SK-N-SH (cell line): ENCODE data around the gene CCDC78. TPM values are rescaled to one million over a fixed set of nuclear protein-coding genes. Genes with fewer than 3 reads are reported as not detected.
A peak's percentile ranks its signal among the peaks of the same experiment; 100 is the strongest.

Experiments used
- CTCF ChIA-PET: fragments of 300-600, 350-600 bp; formaldehyde crosslinking; extraction: SDS; loops from one replicate; lab custom pipeline; 2021; lab: Yijun Ruan, JAX
- POLR2A ChIA-PET: fragments of 350-600 bp; sonication (Branson Sonifier 250); formaldehyde crosslinking; extraction: SDS; loops from one replicate; lab custom pipeline; 2020; ENCODE audit warnings: antibody characterized with exemption, inconsistent platforms; lab: Yijun Ruan, JAX
- DNase-seq: peaks from one replicate; pipeline ENCODE4 v3.0.0; 2012
- H2AFZ ChIP-seq: fragments of 200-600 bp; sonication (generic); 2 replicates; pipeline ENCODE4 v1.8.1; 2016; ENCODE audit warnings: antibody characterized with exemption, mild to moderate bottlenecking, low read depth
- H3F3A ChIP-seq: fragments of 200-600 bp; sonication (generic); replicated peaks from 2 replicates; pipeline ENCODE3; 2016; ENCODE audit warnings: antibody characterized with exemption, mild to moderate bottlenecking; ENCODE audit not compliant: insufficient read depth
- H3K27ac ChIP-seq, 2 experiments: fragments of 200-500 bp in 1 of 2; fragments of 200-600 bp in 1 of 2; sonication (Bioruptor generic) in 1 of 2; sonication (generic), shearing (Covaris generic) in 1 of 2; 2 replicates each; pipeline versions ENCODE4 v1.5.1 to v1.6.1; 2014 to 2016; ENCODE audit warnings: low read depth in 2 of 2, inconsistent platforms in 1 of 2, low read length in 1 of 2, mild to moderate bottlenecking in 1 of 2, mixed read lengths in 1 of 2
- H3K27me3 ChIP-seq: fragments of 200-600 bp; sonication (generic), shearing (Covaris generic); 2 replicates; pipeline ENCODE4 v1.6.1; 2016; ENCODE audit warnings: mixed run types; ENCODE audit not compliant: insufficient read depth
- H3K36me3 ChIP-seq, 2 experiments: fragments of 200-500 bp in 1 of 2; fragments of 200-600 bp in 1 of 2; sonication (Bioruptor generic) in 1 of 2; sonication (generic) in 1 of 2; replicated peaks in 1 of 2; 2 replicates each; pipeline versions ENCODE3 to v1.5.1; 2014 to 2016; ENCODE audit warnings: low read length in 1 of 2, mild to moderate bottlenecking in 1 of 2; ENCODE audit not compliant: insufficient read depth in 2 of 2, control insufficient read depth in 1 of 2
- H3K4me1 ChIP-seq, 2 experiments: fragments of 200-500 bp in 1 of 2; fragments of 200-600 bp in 1 of 2; sonication (Bioruptor generic) in 1 of 2; sonication (generic), shearing (Covaris generic) in 1 of 2; 2 replicates each; pipeline versions ENCODE4 v1.5.1 to v1.6.1; 2014 to 2016; ENCODE audit warnings: low read depth in 1 of 2, low read length in 1 of 2, mixed run types in 1 of 2; ENCODE audit not compliant: insufficient read depth in 2 of 2, control insufficient read depth in 1 of 2
- H3K4me2 ChIP-seq: fragments of 200-600 bp; sonication (generic), shearing (Covaris generic); 2 replicates; pipeline ENCODE4 v1.6.1; 2017; ENCODE audit warnings: mixed run types
- H3K4me3 ChIP-seq, 2 experiments: fragments of 200-500 bp in 1 of 2; fragments of 200-600 bp in 1 of 2; sonication (Bioruptor generic) in 1 of 2; sonication (generic), shearing (Covaris generic) in 1 of 2; 2 replicates each; pipeline versions ENCODE4 v1.5.1 to v1.8.1; 2014 to 2016; ENCODE audit warnings: low read depth in 2 of 2, inconsistent platforms in 1 of 2, low read length in 1 of 2, mild to moderate bottlenecking in 1 of 2, mixed read lengths in 1 of 2, moderate library complexity in 1 of 2
- H3K79me2 ChIP-seq: fragments of 200-600 bp; sonication (generic); 2 replicates; pipeline ENCODE4 v1.8.1; 2017; ENCODE audit warnings: mild to moderate bottlenecking; ENCODE audit not compliant: insufficient read depth
- H3K9ac ChIP-seq: fragments of 200-600 bp; sonication (generic); 2 replicates; pipeline ENCODE4 v1.6.1; 2017; ENCODE audit warnings: mixed run types
- H3K9me2 ChIP-seq: fragments of 200-600 bp; sonication (generic); 2 replicates; pipeline ENCODE4 v1.6.1; 2017; ENCODE audit warnings: mixed run types
- H3K9me3 ChIP-seq: fragments of 200-600 bp; sonication (generic); 2 replicates; pipeline ENCODE4 v1.6.1; 2017; ENCODE audit warnings: mixed run types, mild to moderate bottlenecking, moderate library complexity
- H4K20me1 ChIP-seq: fragments of 200-600 bp; sonication (generic); 2 replicates; pipeline ENCODE4 v1.6.1; 2017; ENCODE audit warnings: mild to moderate bottlenecking, mixed run types; ENCODE audit not compliant: insufficient read depth
- FOXJ3 ChIP-seq: sonication (generic); formaldehyde crosslinking; IDR thresholded peaks from 2 replicates; pipeline ENCODE4 v1.5.1; 2020; ENCODE audit warnings: mild to moderate bottlenecking, missing genetic modification reagents
- FOXM1 ChIP-seq: IDR thresholded peaks from 2 replicates; pipeline ENCODE4 v1.4.0; 2012; ENCODE audit warnings: low read depth, mild to moderate bottlenecking
- JUND ChIP-seq: IDR thresholded peaks from 2 replicates; pipeline ENCODE4 v1.4.0; 2012
- RCOR1 ChIP-seq: fragments of 150-350 bp; IDR thresholded peaks from 2 replicates; pipeline ENCODE4 v1.6.1; 2017; ENCODE audit warnings: antibody characterized with exemption, low read length
- RFX5 ChIP-seq: IDR thresholded peaks from 2 replicates; pipeline ENCODE4 v1.6.1; 2012; ENCODE audit warnings: mild to moderate bottlenecking, improper control_type of control experiment, low read length
- RXRA ChIP-seq: IDR thresholded peaks from 2 replicates; pipeline ENCODE4 v1.4.0; 2012; ENCODE audit warnings: low read depth, mild to moderate bottlenecking, borderline replicate concordance
- ZBTB33 ChIP-seq: IDR thresholded peaks from 2 replicates; pipeline ENCODE4 v1.4.0; 2012; ENCODE audit warnings: low read depth, borderline replicate concordance
- WGBS: methylation state at CpG from one replicate; pipeline ENCODE4 v1.1.6; 2017; ENCODE audit warnings: low lambda C conversion rate; 5-methylcytosine and 5-hydroxymethylcytosine counted together
- polyA plus RNA-seq, 3 experiments: library from polyadenylated mRNA; depleted of rRNA; stranded (reverse); fragments of >200 nt; gene quantifications; 2 replicates each; pipeline ENCODE4 v1.2.3, GENCODE V29; 2012
- TF ChIP-seq, protein P1 (sequence below): IDR thresholded peaks from 2 replicates; pipeline ENCODE4 v1.4.0; 2012; ENCODE audit warnings: low read depth

CCDC78 gene
- polyA plus RNA-seq, 1 of the 3 experiments (the other 2 are of a cell fraction), result 15.4 TPM

DNA sequence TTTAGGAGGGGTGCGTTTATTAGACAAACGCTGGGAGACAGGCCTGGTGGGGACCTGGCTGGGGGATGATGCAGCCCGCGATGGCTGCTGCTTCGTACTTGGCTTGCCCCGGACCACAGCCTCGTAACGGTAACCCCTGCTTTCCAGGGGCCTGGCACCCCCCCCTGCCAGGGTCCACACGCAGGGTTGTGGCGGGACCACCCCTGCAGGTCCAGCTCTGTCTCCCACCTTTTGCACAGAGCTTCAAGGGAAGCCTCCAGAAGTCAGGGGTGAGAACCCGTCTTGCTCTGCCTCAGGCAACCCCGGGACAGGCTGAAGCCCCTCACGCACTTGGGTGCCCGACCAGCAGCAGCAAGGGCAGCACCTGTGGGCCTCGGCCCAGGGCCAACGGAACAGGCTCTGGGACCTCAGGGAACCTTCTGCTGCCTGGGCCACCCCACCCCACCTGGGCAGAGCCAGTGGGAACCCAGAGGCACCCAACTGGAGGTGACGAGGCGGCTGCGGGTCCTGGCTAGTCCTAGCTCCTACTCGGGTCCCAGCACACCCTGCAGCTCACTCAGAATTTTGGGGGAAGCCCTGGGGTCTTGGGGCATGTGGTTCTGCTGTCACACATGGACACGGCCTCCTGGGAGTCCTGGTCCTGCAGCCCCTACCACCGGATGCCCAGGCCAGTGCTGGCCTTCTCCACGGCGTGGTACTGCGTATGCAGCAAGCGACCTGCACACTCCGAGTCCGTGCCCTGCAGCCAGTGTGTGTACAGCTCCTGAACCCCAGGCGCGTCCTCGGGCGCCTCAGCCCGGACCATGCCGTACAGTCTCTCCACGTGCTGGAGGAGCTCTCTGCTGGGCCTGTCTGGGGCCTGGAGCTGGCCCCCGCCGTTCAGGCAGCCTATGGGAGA is 3.8 kb upstream of the CCDC78 start:
- DNase-seq, result no peak
- POLR2A ChIA-PET, result interaction anchor here (1.0 to 3.0 kb wide), 4 partner anchors 8 to 18 kb away, joined by 3 to 16 read pairs (median 3); no protein-coding TSS in a partner anchor
- H3K79me2 ChIP-seq, result no peaks in the 10 kb centered on the region
- no peak overlapping the region for H3K27ac ChIP-seq
- no peaks in the 10 kb centered on the region for H3K27me3 ChIP-seq
- no peak overlapping the region for H3K9ac ChIP-seq
- no peaks in the 10 kb centered on the region for H3K9me2 ChIP-seq
- H3F3A ChIP-seq, result peaks cover 13% of the 10 kb centered on the region
- no peak overlapping the region for H3K4me3 ChIP-seq
- peaks cover 0 to 14% of the 10 kb centered on the region in 2 experiments; a peak in 1 of 4 replicates for H3K4me1 ChIP-seq
- TF ChIP-seq RCOR1, result no peak
- no peak for TF ChIP-seq FOXM1
- no peak for TF ChIP-seq ZBTB33
- no peak for TF ChIP-seq FOXJ3 (CRISPR knock-in tag)
- TF ChIP-seq, all 33 proteins: peak for 0
- H3K36me3 ChIP-seq, result peaks cover 0 to 18% of the 10 kb centered on the region in 2 experiments
- no peak overlapping the region for H3K4me2 ChIP-seq
- no peak overlapping the region for H2AFZ ChIP-seq
- CTCF ChIA-PET, result interaction anchor here (5.2 to 20.3 kb wide), 2 partner anchors 10 to 17 kb away, joined by 33 to 358 read pairs; partner anchors contain the start of genes ANTKMT, CIAO3, FBXL16 and METRN
- 90% methylated on average over 7 of the region's 37 CpGs for WGBS
- H4K20me1 ChIP-seq, result 0 out of 2 replicates have a peak, but pooled peaks cover 2% of the 10 kb centered on the region
- H3K9me3 ChIP-seq, result no peaks in the 10 kb centered on the region

- Histone ChIP-seq H3K4me1 (peaks cover 0 to 14% of the 10 kb centered on the region in 2 experiments; a peak in 1 of 4 replicates), H3K27me3 (no peaks in the 10 kb centered on the region), H3F3A (peaks cover 21% of the 10 kb centered on the region), H4K20me1 (0 out of 2 replicates have a peak, but pooled peaks cover 2% of the 10 kb centered on the region), H3K9me2 (no peaks in the 10 kb centered on the region), H3K9ac (no peak overlapping the region), H2AFZ (no peak overlapping the region), H3K9me3 (no peaks in the 10 kb centered on the region)
- WGBS, result 82% methylated on average over 33 of the region's 55 CpGs
- DNase-seq, result peak; percentile 66
- CTCF ChIA-PET, result interaction anchor here (1.2 to 20.3 kb wide), 3 partner anchors 11 to 57 kb away, joined by 3 to 358 read pairs (median 33); partner anchors contain the start of genes ANTKMT, CIAO3, FBXL16 and METRN
- TF ChIP-seq RXRA (no peak), RFX5 (no peak), ZBTB33 (0 out of 2 replicates have a peak, but pooled peaks have one; percentile 4), JUND (no peak)
- TF ChIP-seq, protein P1, sequence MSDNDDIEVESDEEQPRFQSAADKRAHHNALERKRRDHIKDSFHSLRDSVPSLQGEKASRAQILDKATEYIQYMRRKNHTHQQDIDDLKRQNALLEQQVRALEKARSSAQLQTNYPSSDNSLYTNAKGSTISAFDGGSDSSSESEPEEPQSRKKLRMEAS, result no peak
- TF ChIP-seq, all 33 proteins: peak for 1
- H3K27ac ChIP-seq, result peak overlapping the region in 1 of 2 experiments; percentile 89; a peak in 2 of 4 replicates
- peaks cover 0 to 12% of the 10 kb centered on the region in 2 experiments for H3K36me3 ChIP-seq
- POLR2A ChIA-PET, result interaction anchor here (0.6 to 3.0 kb wide), 4 partner anchors 8 to 24 kb away, joined by 3 to 16 read pairs (median 4); partner anchors contain the start of gene METRN
- no peaks in the 10 kb centered on the region for H3K79me2 ChIP-seq
- H3K4me3 ChIP-seq, result peak overlapping the region in 1 of 2 experiments; percentile 78; a peak in 2 of 4 replicates
- H3K4me2 ChIP-seq, result peak overlapping the region; percentile 99; the same call in 1 of the 2 replicates
Observed at GRCh38 chr16:728890-729744, 2.9 kb upstream of the CCDC78 start.
